HepG2 (cell line): ENCODE measurements around the gene GRM7. TPM values are rescaled to one million over a fixed set of nuclear protein-coding genes. Genes with fewer than 3 reads are reported as not detected.

Source experiments
- ATAC-seq: fragments of 200-7000 bp; cut with Tn5 transposase; 3 replicates; pipeline ENCODE4 v1.9.1; 2020; ENCODE audit warnings: mild to moderate bottlenecking, moderate library complexity
- BruUV-seq: library from RNA; stranded (reverse); fragments of 400-500 nt; replicated peaks from 2 replicates; lab custom pipeline; 2021; lab: Mats Ljungman, UMichigan
- CTCF ChIA-PET: fragments of 300-600 bp; formaldehyde crosslinking; extraction: SDS; loops from one replicate; lab custom pipeline; 2021; ENCODE audit warnings: low total read pairs, inconsistent platforms, low intra/inter-chr PET ratio; lab: Yijun Ruan, JAX
- POLR2A ChIA-PET: fragments of 350-600 bp; sonication (Branson Sonifier 250); formaldehyde crosslinking; loops from one replicate; lab custom pipeline; 2020; ENCODE audit warnings: antibody characterized with exemption, inconsistent platforms; lab: Yijun Ruan, JAX
- DNase-seq: peaks from one replicate; pipeline ENCODE4 v3.0.0-alpha.2; 2015; ENCODE audit warnings: low spot score
- FAIRE-seq: peaks from 3 replicates; lab custom pipeline; 2011; peaks lifted over from hg19 to GRCh38; lab: Jason Lieb, UNC
- H2AFZ ChIP-seq: one replicate; pipeline ENCODE4 v1.6.1; 2011; ENCODE audit warnings: low read length, inconsistent platforms
- H3K27ac ChIP-seq: fragments of 300-600 bp; 3 replicates; pipeline ENCODE4 v1.8.0; 2011; ENCODE audit warnings: mixed run types, mild to moderate bottlenecking, mixed read lengths, low read length, inconsistent platforms; ENCODE audit not compliant: insufficient read depth; ENCODE audit errors: extremely low read length
- H3K27me3 ChIP-seq, 2 experiments: fragments of 200-600 bp in 1 of 2; 2 replicates in 1 of 2; 3 replicates in 1 of 2; pipeline versions ENCODE4 v1.6.0 to v1.8.0; 2011; ENCODE audit warnings: low read length in 2 of 2, mild to moderate bottlenecking in 2 of 2, moderate library complexity in 2 of 2, inconsistent platforms in 1 of 2; ENCODE audit not compliant: insufficient read depth in 2 of 2, control insufficient read depth in 1 of 2
- H3K36me3 ChIP-seq, 2 experiments: fragments of 200-600 bp in 1 of 2; replicated peaks in 1 of 2; 2 replicates in 1 of 2; 3 replicates in 1 of 2; pipeline versions ENCODE4 v1.5.1 to v1.8.0; 2011; ENCODE audit warnings: low read length in 2 of 2, inconsistent platforms in 1 of 2; ENCODE audit not compliant: insufficient read depth in 2 of 2, control insufficient read depth in 1 of 2
- H3K4me1 ChIP-seq: 2 replicates; pipeline ENCODE4 v1.5.1; 2012; ENCODE audit warnings: low read length, inconsistent platforms; ENCODE audit not compliant: insufficient read depth
- H3K4me2 ChIP-seq: 2 replicates; pipeline ENCODE4 v1.6.0; 2011; ENCODE audit warnings: low read depth, low read length, inconsistent platforms
- H3K4me3 ChIP-seq, 3 experiments: fragments of 200-600 bp in 1 of 3; sonication (generic), shearing (Covaris generic) in 1 of 3; replicated peaks in 1 of 3; 2 replicates each; pipeline ENCODE4 v1.5.1; 2011 to 2016; ENCODE audit warnings: low read length in 3 of 3, inconsistent platforms in 2 of 3, low read depth in 2 of 3, mild to moderate bottlenecking in 2 of 3, control low read depth in 1 of 3, mixed read lengths in 1 of 3; ENCODE audit not compliant: insufficient read depth in 1 of 3
- H3K79me2 ChIP-seq: one replicate; pipeline ENCODE4 v1.6.1; 2011; ENCODE audit warnings: low read length, inconsistent platforms; ENCODE audit not compliant: insufficient read depth
- H3K9ac ChIP-seq: 2 replicates; pipeline ENCODE4 v1.6.0; 2011; ENCODE audit warnings: mild to moderate bottlenecking, low read depth, low read length, inconsistent platforms; ENCODE audit not compliant: insufficient read depth
- H3K9me3 ChIP-seq: 2 replicates; pipeline ENCODE4 v1.5.1; 2012; ENCODE audit warnings: mild to moderate bottlenecking, low read length
- H4K20me1 ChIP-seq: 2 replicates; pipeline ENCODE4 v1.6.0; 2011; ENCODE audit warnings: inconsistent platforms, mild to moderate bottlenecking, low read length, moderate library complexity; ENCODE audit not compliant: insufficient read depth
- E2F1 ChIP-seq: sonication (generic); formaldehyde crosslinking; IDR thresholded peaks from 2 replicates; pipeline ENCODE4 v1.5.0; 2020; ENCODE audit warnings: missing genetic modification reagents
- EZH2 ChIP-seq: conservative IDR thresholded peaks from 2 replicates; pipeline ENCODE4 v1.6.1; 2012; ENCODE audit warnings: mild to moderate bottlenecking, low read depth, low read length, moderate library complexity
- FLYWCH1 ChIP-seq: sonication (generic); formaldehyde crosslinking; IDR thresholded peaks from 2 replicates; pipeline ENCODE4 v1.8.1; 2023; ENCODE audit warnings: mild to moderate bottlenecking, missing genetic modification reagents
- FOXK1 ChIP-seq: sonication (generic); formaldehyde crosslinking; IDR thresholded peaks from 2 replicates; pipeline ENCODE4 v1.4.0; 2020; ENCODE audit warnings: low read depth, missing genetic modification reagents, borderline replicate concordance
- HDAC2 ChIP-seq: sonication (generic); formaldehyde crosslinking; IDR thresholded peaks from 2 replicates; pipeline ENCODE4 v1.4.0; 2020; ENCODE audit warnings: missing genetic modification reagents
- HOXA3 ChIP-seq: sonication (generic); formaldehyde crosslinking; IDR thresholded peaks from 2 replicates; pipeline ENCODE4 v1.5.0; 2020; ENCODE audit warnings: missing genetic modification reagents
- MEF2D ChIP-seq: sonication (generic); formaldehyde crosslinking; IDR thresholded peaks from 2 replicates; pipeline ENCODE4 v1.5.1; 2020; ENCODE audit warnings: mild to moderate bottlenecking, missing genetic modification reagents
- MTF2 ChIP-seq: sonication (generic); formaldehyde crosslinking; IDR thresholded peaks from 2 replicates; pipeline ENCODE4 v1.5.0; 2020; ENCODE audit warnings: missing genetic modification reagents, borderline replicate concordance
- NR3C1 ChIP-seq: sonication (generic); formaldehyde crosslinking; IDR thresholded peaks from 2 replicates; pipeline ENCODE4 v1.4.0; 2020; ENCODE audit warnings: missing genetic modification reagents
- SIX4 ChIP-seq: sonication (generic); formaldehyde crosslinking; IDR thresholded peaks from 2 replicates; pipeline ENCODE4 v1.4.0; 2020; ENCODE audit warnings: missing genetic modification reagents
- SRSF1 ChIP-seq: fragments of 200-400 bp; formaldehyde crosslinking; optimal IDR thresholded peaks from 2 replicates; pipeline ENCODE3; 2017; ENCODE audit warnings: mild to moderate bottlenecking, low read depth, low read length, moderate library complexity
- UBTF ChIP-seq: sonication (generic); formaldehyde crosslinking; IDR thresholded peaks from 2 replicates; pipeline ENCODE4 v1.4.0; 2020; ENCODE audit warnings: mild to moderate bottlenecking, missing genetic modification reagents
- ZIK1 ChIP-seq: sonication (generic); formaldehyde crosslinking; IDR thresholded peaks from 2 replicates; pipeline ENCODE4 v1.5.0; 2020; ENCODE audit warnings: mild to moderate bottlenecking, low read depth, missing genetic modification reagents, borderline replicate concordance
- ZNF124 ChIP-seq: sonication (generic); formaldehyde crosslinking; IDR thresholded peaks from 2 replicates; pipeline ENCODE4 v1.4.0; 2020; ENCODE audit warnings: missing genetic modification reagents
- ZNF264 ChIP-seq: sonication (generic); formaldehyde crosslinking; IDR thresholded peaks from 2 replicates; pipeline ENCODE4 v1.4.0; 2020; ENCODE audit warnings: missing genetic modification reagents
- ZNF282 ChIP-seq: fragments of 450-650 bp; IDR thresholded peaks from 2 replicates; pipeline ENCODE4 v1.6.1; 2018; ENCODE audit not compliant: partially characterized antibody
- ZNF780A ChIP-seq: sonication (generic); formaldehyde crosslinking; IDR thresholded peaks from 2 replicates; pipeline ENCODE4 v1.8.0; 2022; ENCODE audit warnings: mild to moderate bottlenecking, missing genetic modification reagents, moderate library complexity
- ZSCAN21 ChIP-seq: sonication (generic); formaldehyde crosslinking; IDR thresholded peaks from 2 replicates; pipeline ENCODE4 v1.8.0; 2022; ENCODE audit warnings: mild to moderate bottlenecking, missing genetic modification reagents, moderate library complexity, borderline replicate concordance
- WGBS: methylation state at CpG from one replicate; pipeline ENCODE4 v1.1.6; 2017; ENCODE audit warnings: low lambda C conversion rate; 5-methylcytosine and 5-hydroxymethylcytosine counted together
- in situ Hi-C: cut with HindIII; loops from 2 replicates; pipeline ENCODE4 v1.10.0; 2017; ENCODE audit warnings: low pct_unique_long_range_greater_than_20kb; ENCODE audit not compliant: extremely low pct_ligation_motif_present
- intact Hi-C: fragments of 100-400 bp; cut with micrococcal nuclease; formaldehyde crosslinking; loops from one replicate; pipeline ENCODE4 v1.10.0; 2022; ENCODE audit not compliant: unreplicated experiment
- polyA plus RNA-seq, 8 experiments: library from polyadenylated mRNA; depleted of rRNA in 3 of 8; stranded (reverse) in 7 of 8; unstranded in 1 of 8; fragments of >200 nt; fragmentation: Illumina TruSeq in 4 of 8; extraction: Trizol in 4 of 8; gene quantifications; 2 replicates each; pipeline versions ENCODE4 v1.2.1 to v1.2.3, GENCODE V29; 2011 to 2016; ENCODE audit warnings: low read depth in 4 of 8, missing spikeins in 1 of 8, mixed read lengths in 1 of 8; ENCODE audit not compliant: insufficient read depth in 1 of 8
- total RNA-seq, 5 experiments: library from RNA; depleted of rRNA; stranded (reverse); fragments of >200 nt; fragmentation: Illumina TruSeq; extraction: Trizol; gene quantifications; 2 replicates each; pipeline ENCODE4 v1.2.3, GENCODE V29; 2016; ENCODE audit warnings: low read depth in 1 of 5

The GRM7 gene
- total and polyA plus RNA-seq, 2 of the 13 experiments (the other 11 are each of a cell fraction or from before 2014, with no cell fraction given), result not detected

GRCh38 chr3:7447197-7447769 lies 586.4 kb downstream of the GRM7 start:
- H2AFZ ChIP-seq, result no peak overlapping the region
- no peaks in the 10 kb centered on the region for H3K36me3 ChIP-seq
- no peaks in the 10 kb centered on the region for H4K20me1 ChIP-seq
- no TSS peak for BruUV-seq
- ATAC-seq (no peak), DNase-seq (no peak), FAIRE-seq (no peak)
- in situ Hi-C loops (no loop called here), intact Hi-C loops (no loop called here)
- no peak for TF ChIP-seq ZNF264 (CRISPR knock-in tag)
- TF ChIP-seq HDAC2 (CRISPR knock-in tag), result no peak
- no peak for TF ChIP-seq SRSF1
- TF ChIP-seq UBTF (CRISPR knock-in tag), result no peak
- no peak for TF ChIP-seq MTF2 (CRISPR knock-in tag)
- no peak overlapping the region for H3K9ac ChIP-seq
- H3K4me3 ChIP-seq, result no peak overlapping the region
- peaks cover 69% of the 10 kb centered on the region for H3K9me3 ChIP-seq
- ChIA-PET CTCF (no interaction called here), POLR2A (no interaction called here)
- no peaks in the 10 kb centered on the region for H3K79me2 ChIP-seq
- H3K27me3 ChIP-seq, result no peaks in the 10 kb centered on the region
- no peak overlapping the region for H3K27ac ChIP-seq
- no peaks in the 10 kb centered on the region for H3K4me1 ChIP-seq
- no peak overlapping the region for H3K4me2 ChIP-seq
- WGBS, result 55% methylated on average over 6 of the region's 6 CpGs

GRCh38 chr3:7456386-7456785 lies 595.5 kb downstream of the GRM7 start:
- BruUV-seq, result no TSS peak
- Histone ChIP-seq H3K4me1 (no peaks in the 10 kb centered on the region), H3K27me3 (no peaks in the 10 kb centered on the region), H3K36me3 (no peaks in the 10 kb centered on the region), H3K4me3 (no peak overlapping the region), H3K9me3 (peaks cover 79% of the 10 kb centered on the region), H3K4me2 (no peak overlapping the region), H3K79me2 (no peaks in the 10 kb centered on the region), H3K9ac (no peak overlapping the region), H3K27ac (no peak overlapping the region), H4K20me1 (no peaks in the 10 kb centered on the region), H2AFZ (no peak overlapping the region)
- intact Hi-C loops (no loop called here), in situ Hi-C loops (no loop called here)
- ChIA-PET POLR2A (no interaction called here), CTCF (no interaction called here)
- no peak for ATAC-seq
- 3% methylated on average over 2 of the region's 2 CpGs for WGBS
- FAIRE-seq, result no peak
- DNase-seq, result no peak
- TF ChIP-seq MEF2D (CRISPR knock-in tag), result no peak
- no peak for TF ChIP-seq EZH2
- TF ChIP-seq ZNF124, result no peak
- TF ChIP-seq FLYWCH1 (CRISPR knock-in tag), result no peak
- no peak for TF ChIP-seq ZNF282
- no peak for TF ChIP-seq NR3C1 (CRISPR knock-in tag)
- no peak for TF ChIP-seq FOXK1 (CRISPR knock-in tag)
- no peak for TF ChIP-seq SIX4
- TF ChIP-seq HOXA3 (CRISPR knock-in tag), result no peak
- TF ChIP-seq ZSCAN21 (CRISPR knock-in tag), result no peak
- no peak for TF ChIP-seq ZNF780A (CRISPR knock-in tag)
- TF ChIP-seq E2F1, result no peak
- no peak for TF ChIP-seq ZIK1 (CRISPR knock-in tag)
